NK-92 treated with Interleukin-12 subunit alpha and Interleukin-12 subunit beta, amount 100 ng/mL, for 24 hours (cell line): ENCODE results near the gene TRIM71.

Experiments
- DNase-seq: peaks from one replicate; lab custom pipeline; 2025; lab: John Stamatoyannopoulos, UW

The TRIM71 gene

GRCh38 chr3:32866533-32866932, 48.7 kb downstream of the TRIM71 start:
- no peak for DNase-seq

DNA sequence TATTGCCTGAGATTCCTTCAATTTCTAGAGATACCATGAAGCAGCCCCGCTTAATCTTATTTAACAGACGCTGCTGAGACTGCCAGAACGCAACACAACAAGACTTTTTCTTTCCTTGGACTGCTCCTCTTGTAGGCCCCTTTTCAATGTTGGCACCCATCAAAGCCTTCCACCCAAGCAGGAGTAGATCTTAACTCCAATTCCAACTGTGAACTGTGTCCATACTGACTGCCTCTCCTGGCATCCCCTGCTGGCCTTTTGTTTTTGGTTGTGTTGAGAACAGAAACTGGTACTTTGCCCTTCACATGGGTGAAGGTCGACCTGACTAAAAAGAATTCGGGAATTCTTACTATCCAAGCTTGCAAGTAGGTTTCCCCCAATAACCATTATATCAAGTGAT, 50.2 kb downstream of the TRIM71 start:
- DNase-seq: no peak

GRCh38 chr3:32868719-32869512, 51.1 kb downstream of the TRIM71 start:
- DNase-seq: no peak

GRCh38 chr3:32869513-32870047, 51.8 kb downstream of the TRIM71 start:
- no peak for DNase-seq

GRCh38 chr3:32870373-32871095, 52.7 kb downstream of the TRIM71 start:
- no peak for DNase-seq

- no peak for DNase-seq
Measured at GRCh38 chr3:32871273-32871672, 53.5 kb downstream of the TRIM71 start.

DNA sequence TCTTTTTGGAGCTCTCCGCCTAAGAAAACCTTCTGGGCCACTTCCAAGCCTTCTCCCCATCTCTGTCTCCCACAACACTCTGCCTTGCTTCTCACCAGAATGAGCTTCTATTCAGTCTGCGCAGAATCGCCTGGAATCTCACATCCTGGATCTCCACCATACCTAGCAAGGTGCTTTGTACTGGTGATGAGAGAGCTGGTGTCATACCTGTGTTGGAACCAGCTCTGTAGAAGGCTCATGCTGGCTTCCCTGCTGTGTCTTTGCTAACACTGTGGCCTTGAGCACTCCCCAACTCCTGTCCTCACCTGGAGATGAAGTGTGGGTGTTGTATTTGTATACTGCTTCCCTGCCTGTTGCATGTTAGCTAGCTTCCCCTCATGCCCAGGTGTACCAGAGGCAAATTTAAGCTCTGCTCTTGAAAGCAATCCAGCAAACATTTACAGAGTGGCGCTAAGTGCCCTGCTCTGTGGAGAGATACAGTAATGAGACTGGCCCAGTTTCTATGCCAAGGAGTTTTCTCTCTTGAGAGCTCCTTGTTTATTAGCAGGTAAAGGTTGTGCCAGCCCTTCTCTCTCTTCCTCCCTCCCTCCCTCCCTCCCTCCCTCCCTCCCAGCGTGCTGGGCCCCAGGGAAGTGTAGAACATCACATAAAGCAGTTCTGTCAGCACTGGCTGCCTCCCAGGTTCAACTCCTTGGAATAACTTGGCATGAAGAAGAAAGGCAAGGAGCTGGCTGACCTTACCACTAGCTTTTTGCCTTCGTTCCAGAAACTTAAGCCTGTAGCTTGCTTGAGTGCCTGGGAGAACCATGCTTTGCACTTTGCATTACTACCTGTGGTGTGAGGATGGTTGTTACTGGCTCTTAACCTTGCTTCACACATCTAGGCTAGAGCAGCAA, 54.9 kb downstream of the TRIM71 start:
- DNase-seq: no peak

- no peak for DNase-seq
Measured at GRCh38 chr3:32873531-32874130, 55.8 kb downstream of the TRIM71 start.

DNA sequence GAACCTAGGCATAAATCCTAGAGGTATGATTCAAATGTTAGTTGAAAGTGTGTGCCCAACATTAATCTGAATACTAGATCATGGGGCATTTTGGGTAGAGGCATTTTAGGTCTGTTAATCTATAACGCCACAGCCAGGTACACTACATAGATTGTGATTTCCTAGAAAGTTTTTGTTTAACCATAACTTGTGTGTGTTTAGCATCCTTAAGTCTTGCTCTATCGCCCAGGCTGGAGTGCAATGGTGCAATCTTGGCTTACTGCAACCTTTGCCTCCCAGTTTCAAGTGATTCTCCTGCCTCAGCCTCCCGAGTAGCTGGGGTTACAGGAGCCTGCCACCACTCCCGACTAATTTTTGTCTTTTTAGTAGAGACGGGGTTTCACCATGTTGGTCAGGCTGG, 59.1 kb downstream of the TRIM71 start:
- no peak for DNase-seq

GRCh38 chr3:32877598-32877997, 59.8 kb downstream of the TRIM71 start:
- DNase-seq: no peak

DNA sequence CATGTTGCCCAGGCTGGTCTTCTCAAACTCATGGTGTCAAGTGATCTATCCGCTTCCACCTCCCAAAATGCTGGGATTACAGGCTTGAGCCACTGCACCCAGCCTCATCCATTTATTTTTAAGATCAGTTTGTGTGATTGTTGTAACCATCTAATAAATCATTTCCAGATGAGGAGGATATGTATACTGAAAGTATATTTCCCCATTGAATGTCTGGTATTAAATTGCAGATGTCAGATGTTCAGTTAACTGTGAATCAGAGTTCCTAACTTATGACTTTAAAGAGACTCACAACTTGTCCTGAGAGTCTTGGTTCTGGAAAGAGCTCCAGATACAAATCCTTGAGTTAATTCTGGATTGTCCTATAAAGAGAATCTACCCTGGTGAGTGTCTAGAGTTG, 62.4 kb downstream of the TRIM71 start:
- no peak for DNase-seq

DNA sequence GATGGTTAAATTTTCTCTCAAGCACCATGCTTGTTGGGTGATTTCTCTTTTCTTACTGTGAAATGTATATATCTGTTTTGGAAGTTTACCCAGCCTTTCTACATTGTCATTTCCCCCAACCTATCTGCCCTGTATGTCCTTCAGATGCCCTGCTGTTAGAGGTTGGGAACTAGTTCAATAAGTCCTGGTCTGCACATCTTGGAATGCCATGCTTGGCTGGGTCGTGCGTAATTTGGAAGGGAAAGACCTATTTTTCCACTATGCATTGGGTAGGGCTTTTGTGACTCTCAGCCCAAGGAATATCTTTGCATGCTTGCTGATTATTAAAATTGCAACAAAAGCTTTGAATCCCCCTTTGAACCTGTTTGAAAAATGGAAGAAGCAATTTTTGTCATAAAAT, 63.8 kb downstream of the TRIM71 start:
- no peak for DNase-seq

- DNase-seq: no peak
Measured at GRCh38 chr3:32882189-32882588, 64.4 kb downstream of the TRIM71 start.

GRCh38 chr3:32882603-32883025, 64.8 kb downstream of the TRIM71 start:
- DNase-seq: no peak

GRCh38 chr3:32883817-32884216, 66.0 kb downstream of the TRIM71 start:
- no peak for DNase-seq

GRCh38 chr3:32884591-32884990, 66.8 kb downstream of the TRIM71 start:
- no peak for DNase-seq

GRCh38 chr3:32885283-32885901, 67.6 kb downstream of the TRIM71 start:
- DNase-seq: no peak

GRCh38 chr3:32886296-32886695, 68.5 kb downstream of the TRIM71 start:
- no peak for DNase-seq

GRCh38 chr3:32886911-32887310, 69.1 kb downstream of the TRIM71 start:
- DNase-seq: no peak

DNA sequence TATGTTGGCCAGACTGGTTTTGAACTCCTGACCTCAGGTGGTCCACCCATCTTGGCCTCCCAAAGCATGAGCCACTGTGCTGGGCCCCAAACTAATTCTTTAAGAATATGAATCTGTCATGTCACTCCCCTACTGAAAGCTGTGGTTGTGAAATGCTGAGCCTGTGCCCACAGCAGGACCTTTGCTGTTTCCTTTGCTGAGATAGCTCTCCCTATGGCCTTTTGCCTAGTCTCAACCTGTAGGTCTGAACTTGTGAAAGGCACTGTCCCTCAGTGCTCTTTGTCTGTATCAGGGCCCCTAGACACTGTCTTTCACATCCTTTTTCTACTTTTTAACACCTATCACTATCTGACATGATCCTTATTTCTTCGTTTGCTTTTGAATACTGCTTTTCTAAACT, 70.9 kb downstream of the TRIM71 start:
- no peak for DNase-seq
